HG03039 (cell line): ENCODE measurements around the gene NDUFS6.
"Not testable (repeated sequence)": the region's sequence is repeated elsewhere in the genome, so short reads cannot be mapped to it uniquely, and the experiment has no call there.

Source experiments
- ATAC-seq: cut with Tn5 transposase; IDR thresholded peaks from one replicate; pipeline ENCODE4 v1.9.1; 2021; ENCODE audit warnings: mild to moderate bottlenecking, moderate library complexity; ENCODE audit not compliant: unreplicated experiment

Gene NDUFS6

GRCh38 chr5:1814183-1815020 lies 13.2 kb downstream of the NDUFS6 start:
- ATAC-seq: no peak

- ATAC-seq: no peak
Measured at GRCh38 chr5:1815071-1815786, 14.0 kb downstream of the NDUFS6 start.

GRCh38 chr5:1815881-1816292 lies 14.7 kb downstream of the NDUFS6 start:
- no peak for ATAC-seq

- ATAC-seq: not testable (repeated sequence)
Measured at GRCh38 chr5:1816495-1817089, 15.4 kb downstream of the NDUFS6 start.

DNA sequence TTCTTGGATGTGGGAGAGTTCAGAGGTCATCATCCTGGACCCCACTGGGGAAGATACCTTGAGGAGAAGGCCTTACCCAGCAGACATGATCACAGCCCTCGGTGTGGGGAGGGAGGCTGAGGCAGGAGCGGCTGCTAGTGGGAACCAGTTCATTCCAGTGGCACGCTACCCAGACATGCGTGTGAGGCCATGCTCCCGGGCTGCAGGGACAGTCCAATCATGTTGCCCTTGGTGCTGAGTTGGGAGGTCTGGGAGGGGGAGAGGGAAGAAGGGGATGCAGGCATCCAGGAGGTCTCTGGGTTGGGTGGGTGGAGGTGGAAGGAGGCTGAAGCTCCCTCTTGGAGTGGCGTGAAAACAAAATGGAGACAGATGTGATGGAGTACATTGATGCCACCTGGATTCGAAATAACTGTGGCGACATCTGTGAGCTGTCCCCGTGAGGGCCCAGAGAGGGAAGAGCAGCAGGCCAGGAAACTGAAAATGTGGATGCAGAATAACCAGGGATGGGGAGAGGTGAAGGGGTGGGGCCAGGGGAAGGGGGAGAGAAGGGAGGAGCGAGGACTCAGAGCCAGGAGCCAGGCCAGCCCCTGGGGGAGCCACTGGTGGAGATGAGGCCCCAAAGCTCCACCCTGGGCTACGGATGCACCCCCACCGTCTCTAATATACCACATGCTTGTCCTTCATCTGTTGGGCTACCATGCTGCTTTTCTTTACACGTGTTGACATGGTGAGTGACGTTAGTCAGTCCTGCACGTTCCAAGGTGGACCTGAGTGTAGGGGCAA lies 16.2 kb downstream of the NDUFS6 start:
- no peak for ATAC-seq

GRCh38 chr5:1818784-1819183 lies 17.6 kb downstream of the NDUFS6 start:
- ATAC-seq: no peak

DNA sequence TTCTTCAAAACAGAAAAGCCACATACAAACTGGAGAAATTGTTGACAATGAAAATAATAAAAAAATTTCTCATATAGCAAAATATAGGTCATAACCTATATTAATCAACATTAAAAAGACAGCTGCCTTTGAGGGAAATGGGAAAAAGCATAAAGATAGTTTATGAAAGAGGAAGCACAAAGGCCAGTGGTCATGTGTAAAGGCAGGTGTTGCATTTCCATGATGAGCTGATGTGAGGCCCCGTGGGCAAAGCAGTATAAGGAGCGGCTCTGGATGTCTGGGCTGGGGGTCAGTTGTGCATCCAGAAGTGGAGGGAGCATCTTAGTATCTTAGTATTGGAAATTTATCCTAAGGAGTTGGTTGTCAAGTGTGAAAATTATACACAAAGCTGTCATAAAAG lies 18.3 kb downstream of the NDUFS6 start:
- ATAC-seq: no peak

- ATAC-seq: no peak
Measured at GRCh38 chr5:1820381-1820780, 19.2 kb downstream of the NDUFS6 start.

- no peak for ATAC-seq
Measured at GRCh38 chr5:1820926-1821325, 19.7 kb downstream of the NDUFS6 start.

DNA sequence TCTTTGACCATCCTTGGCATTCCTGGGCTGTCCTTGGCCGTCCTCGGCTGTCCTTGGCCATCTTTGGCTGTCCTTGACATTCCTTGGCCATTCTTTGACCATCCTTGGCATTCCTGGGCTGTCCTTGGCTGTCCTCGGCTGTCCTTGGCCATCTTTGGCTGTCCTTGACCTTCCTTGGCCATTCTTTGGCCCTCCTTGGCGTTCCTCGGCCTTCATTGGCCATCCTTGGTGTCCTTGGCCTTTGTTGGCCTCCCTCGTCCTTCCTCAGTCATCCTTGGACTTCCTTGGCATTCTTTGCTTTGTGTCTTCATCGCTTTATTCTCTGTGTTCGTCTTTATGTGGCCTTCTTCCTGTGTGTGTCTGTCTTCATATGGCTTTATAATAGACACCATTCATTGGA lies 20.7 kb downstream of the NDUFS6 start:
- ATAC-seq: no peak

GRCh38 chr5:1823381-1824034 lies 22.3 kb downstream of the NDUFS6 start:
- ATAC-seq: no peak

GRCh38 chr5:1824109-1824821 lies 23.1 kb downstream of the NDUFS6 start:
- ATAC-seq: no peak

DNA sequence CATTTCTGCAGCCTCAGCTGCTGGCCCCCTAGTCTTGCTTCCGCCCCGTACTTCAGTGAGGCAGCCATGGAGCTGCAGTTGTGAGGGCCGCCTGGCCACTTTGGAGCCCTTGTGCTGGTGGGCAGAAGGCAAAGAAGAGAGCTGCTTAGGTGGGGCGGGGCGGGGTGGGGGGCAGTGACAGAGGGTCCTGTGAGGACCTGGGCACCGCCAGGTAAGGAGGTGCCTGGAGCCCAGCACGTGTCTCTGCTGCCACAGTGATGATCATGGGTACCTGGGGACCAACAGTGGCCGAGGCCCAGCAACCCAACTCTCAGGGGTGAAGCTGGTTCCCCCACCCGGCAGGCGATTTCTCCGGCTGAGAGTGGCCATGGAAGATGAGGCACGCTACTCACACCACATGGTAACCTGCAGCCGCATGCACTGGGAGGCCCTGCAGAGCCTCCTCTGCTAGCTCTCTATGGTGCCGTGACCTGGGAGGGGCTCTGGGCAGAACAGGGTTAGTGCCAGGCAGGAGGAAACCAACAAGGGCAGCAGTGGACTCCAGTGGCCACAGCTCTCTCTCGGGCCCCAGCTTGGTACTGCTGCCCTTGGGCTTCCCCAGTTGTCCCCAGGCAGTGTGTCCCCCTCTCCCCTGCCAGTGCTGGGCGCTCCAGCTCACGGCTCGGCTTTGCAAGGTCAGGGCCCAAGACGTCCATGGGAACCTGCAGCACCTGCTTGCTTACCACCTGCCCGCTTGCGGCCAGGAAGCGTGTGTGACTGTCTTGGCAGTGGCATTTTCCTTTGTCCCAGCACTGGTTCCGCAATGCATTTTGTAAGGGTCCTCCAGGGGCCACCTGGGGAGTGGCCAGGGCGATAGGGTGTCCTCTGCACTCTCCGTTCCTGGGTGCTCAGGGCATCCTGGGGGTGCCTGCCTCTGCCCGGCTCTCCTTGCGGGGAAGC lies 24.0 kb downstream of the NDUFS6 start:
- no peak for ATAC-seq

DNA sequence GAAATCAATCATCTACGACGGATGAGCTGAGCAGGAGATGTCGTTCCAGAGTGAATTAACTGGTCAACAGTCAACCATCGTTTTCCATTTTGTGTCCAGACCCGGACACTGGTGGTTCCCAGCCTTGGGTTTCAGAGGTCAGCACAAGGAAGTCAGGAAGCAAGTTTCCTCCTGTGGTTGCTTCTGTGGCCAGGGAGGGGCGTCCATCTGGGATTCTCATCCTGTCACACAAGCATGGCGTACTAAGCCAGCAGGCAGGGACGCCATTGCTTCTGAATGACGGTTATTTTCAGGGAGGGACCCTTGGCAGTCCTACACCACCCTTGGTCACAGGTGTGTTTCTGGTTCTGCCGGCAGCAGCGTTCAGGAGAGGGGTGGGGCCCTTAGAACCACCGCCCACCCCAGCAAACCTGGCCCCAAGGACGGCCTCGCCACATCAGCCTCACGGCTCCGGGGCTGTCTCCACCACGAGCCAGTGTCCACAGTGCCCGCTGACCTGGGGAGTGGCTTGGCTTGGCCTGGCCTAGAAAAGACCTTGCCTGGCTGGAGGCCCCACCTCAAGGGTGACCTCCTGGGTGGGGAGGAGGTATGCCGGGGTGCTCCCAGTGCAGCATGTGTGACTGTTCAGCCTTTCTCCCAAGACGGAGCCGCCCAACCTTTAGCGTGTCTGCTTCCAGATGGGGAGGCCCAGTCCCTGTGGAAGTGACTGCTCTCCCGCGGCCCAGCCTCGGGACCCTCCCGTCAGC lies 25.2 kb downstream of the NDUFS6 start:
- ATAC-seq: no peak

GRCh38 chr5:1827025-1827885 lies 26.0 kb downstream of the NDUFS6 start:
- no peak for ATAC-seq

DNA sequence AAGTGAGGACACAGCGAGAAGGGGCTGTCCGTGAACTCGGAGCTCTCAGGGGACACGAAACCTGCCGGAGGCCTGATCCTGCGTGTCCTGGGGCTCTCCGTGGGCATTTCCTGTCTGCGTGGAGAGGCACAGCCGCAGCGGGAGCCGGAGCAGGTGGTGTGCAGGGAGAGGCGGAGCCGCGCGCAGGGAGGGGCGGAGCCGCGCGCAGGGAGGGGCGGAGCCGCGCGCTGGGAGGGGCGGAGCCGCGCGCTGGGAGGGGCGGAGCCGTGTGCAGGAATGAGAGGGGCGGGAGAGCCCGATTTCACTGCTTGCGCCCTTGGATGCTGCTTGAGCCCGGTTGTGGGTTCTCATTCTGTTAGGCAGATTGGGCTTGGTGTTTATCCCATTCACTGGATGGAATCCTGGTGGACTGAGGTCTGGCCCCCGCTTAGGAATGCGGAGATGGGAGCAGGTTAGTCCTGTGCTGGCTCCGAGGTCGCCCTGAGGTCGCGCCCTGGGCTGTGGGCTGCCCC lies 26.7 kb downstream of the NDUFS6 start:
- no peak for ATAC-seq
